BLaER1 (cell line): Measurements from ENCODE around the gene LMBR1.
"Not testable (repeated sequence)": the region's sequence is repeated elsewhere in the genome, so short reads cannot be mapped to it uniquely, and the experiment has no call there.

ENCODE experiments used
- H3K27ac ChIP-seq: shearing (Covaris generic); formaldehyde crosslinking; 2 replicates; pipeline ENCODE4 v1.8.1; 2022
- H3K27me3 ChIP-seq: shearing (Covaris generic); formaldehyde crosslinking; 2 replicates; pipeline ENCODE4 v1.8.1; 2022
- H3K36me3 ChIP-seq: shearing (Covaris generic); formaldehyde crosslinking; 2 replicates; pipeline ENCODE4 v1.8.1; 2022
- H3K4me1 ChIP-seq: shearing (Covaris generic); formaldehyde crosslinking; 2 replicates; pipeline ENCODE4 v1.8.1; 2022
- H3K4me2 ChIP-seq: shearing (Covaris generic); formaldehyde crosslinking; 2 replicates; pipeline ENCODE4 v1.8.1; 2022
- H3K4me3 ChIP-seq: shearing (Covaris generic); formaldehyde crosslinking; 2 replicates; pipeline ENCODE4 v1.8.1; 2022
- H3K9ac ChIP-seq: shearing (Covaris generic); formaldehyde crosslinking; 2 replicates; pipeline ENCODE4 v1.8.1; 2022
- H3K9me3 ChIP-seq: shearing (Covaris generic); formaldehyde crosslinking; 2 replicates; pipeline ENCODE4 v1.8.1; 2022
- H4K20me1 ChIP-seq: shearing (Covaris generic); formaldehyde crosslinking; 2 replicates; pipeline ENCODE4 v1.8.1; 2022
- Cebpa-rat ChIP-seq: shearing (Covaris generic); IDR thresholded peaks from 2 replicates; pipeline ENCODE4 v1.8.1; 2022

The LMBR1 gene

DNA sequence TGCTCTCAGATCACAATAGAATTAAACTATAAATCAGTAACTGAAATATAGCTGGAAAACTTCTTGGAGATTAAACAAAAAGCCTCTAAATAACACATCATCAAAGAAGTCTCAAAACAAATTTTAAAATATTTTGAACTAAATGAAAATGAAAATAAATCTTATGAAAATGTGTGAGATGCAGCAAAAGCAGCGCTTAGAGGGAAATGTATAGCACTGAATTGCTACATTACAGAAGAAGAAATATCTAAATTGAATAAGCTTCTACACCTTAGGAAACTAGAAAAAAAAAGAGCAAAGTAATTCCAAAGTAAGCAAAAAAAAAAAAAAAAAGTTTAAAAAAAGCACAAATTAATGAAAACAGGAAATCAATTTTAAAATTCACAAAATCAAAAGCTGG lies 35.2 kb downstream of the LMBR1 start:
- H3K4me3 ChIP-seq = no peak overlapping the region
- peaks cover 60% of the 10 kb centered on the region for H3K36me3 ChIP-seq
- no peak overlapping the region for H3K27ac ChIP-seq
- no peaks in the 10 kb centered on the region for H3K4me1 ChIP-seq
- peaks cover 93% of the 10 kb centered on the region for H3K9me3 ChIP-seq
- no peaks in the 10 kb centered on the region for H4K20me1 ChIP-seq
- no peaks in the 10 kb centered on the region for H3K27me3 ChIP-seq
- no peak overlapping the region for H3K9ac ChIP-seq
- H3K4me2 ChIP-seq = no peak overlapping the region
- no peak for TF ChIP-seq Cebpa-rat

DNA sequence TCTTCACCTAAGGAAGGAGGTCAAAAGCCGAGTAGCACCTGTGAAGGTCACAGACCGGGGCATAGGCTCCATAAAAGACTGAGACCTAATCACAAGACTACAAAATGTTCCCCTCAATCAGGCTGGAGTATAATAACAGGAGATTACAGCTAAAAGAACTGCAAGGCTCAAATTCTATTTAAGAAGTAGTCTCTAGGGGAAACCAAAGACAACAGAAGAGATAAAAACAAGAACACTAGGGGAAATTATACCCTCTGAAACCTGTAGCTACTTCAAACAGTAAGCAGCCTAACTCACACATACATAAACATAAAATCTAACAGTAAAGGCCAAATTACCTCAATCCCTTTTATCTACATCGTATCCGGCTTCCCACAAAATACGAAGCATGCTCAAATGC lies 38.3 kb downstream of the LMBR1 start:
- no peak overlapping the region for H3K9ac ChIP-seq
- peaks cover 33% of the 10 kb centered on the region; the same call in 1 of the 2 replicates for H3K36me3 ChIP-seq
- no peaks in the 10 kb centered on the region for H4K20me1 ChIP-seq
- no peaks in the 10 kb centered on the region for H3K27me3 ChIP-seq
- H3K27ac ChIP-seq = no peak overlapping the region
- no peaks in the 10 kb centered on the region for H3K4me1 ChIP-seq
- peaks cover 75% of the 10 kb centered on the region for H3K9me3 ChIP-seq
- no peak for TF ChIP-seq Cebpa-rat
- H3K4me3 ChIP-seq = no peak overlapping the region
- H3K4me2 ChIP-seq = no peak overlapping the region

DNA sequence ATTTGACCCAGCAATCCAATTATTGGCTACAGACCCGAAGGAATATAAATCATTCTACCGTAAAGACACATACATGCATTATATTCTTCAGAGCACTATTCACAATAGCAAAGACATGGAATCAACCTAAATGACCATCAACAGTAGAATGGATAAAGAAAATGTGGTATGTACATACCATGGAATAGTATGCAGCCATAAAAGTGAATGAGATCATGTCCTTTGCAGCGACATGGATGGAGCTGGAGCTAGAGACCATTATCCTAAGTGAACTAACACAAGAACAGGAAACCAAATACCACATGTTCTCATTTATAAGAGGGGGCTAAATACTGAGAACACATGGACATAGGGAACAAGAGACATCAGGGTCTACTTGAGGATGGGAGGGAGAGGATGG lies 44.0 kb downstream of the LMBR1 start:
- no peaks in the 10 kb centered on the region for H3K27me3 ChIP-seq
- H3K9me3 ChIP-seq = peaks cover 36% of the 10 kb centered on the region
- H3K36me3 ChIP-seq = peaks cover 14% of the 10 kb centered on the region; the same call in 1 of the 2 replicates
- no peak overlapping the region for H3K9ac ChIP-seq
- no peak for TF ChIP-seq Cebpa-rat
- H3K4me1 ChIP-seq = no peaks in the 10 kb centered on the region
- H3K4me2 ChIP-seq = no peak overlapping the region
- peaks cover 29% of the 10 kb centered on the region for H4K20me1 ChIP-seq
- no peak overlapping the region for H3K4me3 ChIP-seq
- H3K27ac ChIP-seq = no peak overlapping the region

DNA sequence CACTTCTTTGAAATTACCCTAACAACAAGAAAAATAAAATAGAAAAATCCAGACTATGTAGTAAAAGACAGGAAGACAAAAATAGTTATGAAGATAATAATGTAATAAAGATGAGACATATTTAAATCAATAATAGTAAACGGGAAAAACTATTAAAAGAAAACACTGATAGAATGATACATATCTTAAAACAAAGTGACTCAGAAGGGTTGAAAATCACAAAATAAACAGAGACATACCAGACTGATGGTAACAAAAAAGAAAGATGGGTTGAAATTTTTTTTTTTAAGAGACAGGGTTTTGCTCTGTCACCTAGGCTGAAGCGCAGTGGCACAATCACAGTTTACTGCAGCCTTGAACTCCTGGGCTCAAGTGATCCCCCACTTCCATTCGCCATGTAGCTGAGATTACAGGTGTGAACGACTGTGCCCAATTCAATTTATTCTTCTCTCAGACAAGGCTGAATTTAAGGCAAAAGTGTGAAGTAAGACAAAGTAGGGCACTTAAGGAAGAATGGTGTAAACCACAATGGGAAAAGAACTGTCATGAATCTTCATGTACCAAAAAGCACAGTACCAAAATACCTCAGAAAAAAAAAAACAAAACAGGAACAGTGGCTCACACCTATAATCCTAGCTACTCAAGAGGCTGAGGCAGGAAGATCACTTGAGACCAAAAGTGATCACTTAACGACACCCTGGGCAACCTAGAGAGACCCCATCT lies 47.4 kb downstream of the LMBR1 start:
- no peak overlapping the region for H3K27ac ChIP-seq
- H3K9ac ChIP-seq = no peak overlapping the region
- H3K4me2 ChIP-seq = no peak overlapping the region
- peaks cover 59% of the 10 kb centered on the region for H4K20me1 ChIP-seq
- peaks cover 6% of the 10 kb centered on the region; the same call in 1 of the 2 replicates for H3K36me3 ChIP-seq
- no peak for TF ChIP-seq Cebpa-rat
- peaks cover 24% of the 10 kb centered on the region for H3K9me3 ChIP-seq
- no peaks in the 10 kb centered on the region for H3K4me1 ChIP-seq
- H3K4me3 ChIP-seq = no peak overlapping the region
- H3K27me3 ChIP-seq = no peaks in the 10 kb centered on the region

DNA sequence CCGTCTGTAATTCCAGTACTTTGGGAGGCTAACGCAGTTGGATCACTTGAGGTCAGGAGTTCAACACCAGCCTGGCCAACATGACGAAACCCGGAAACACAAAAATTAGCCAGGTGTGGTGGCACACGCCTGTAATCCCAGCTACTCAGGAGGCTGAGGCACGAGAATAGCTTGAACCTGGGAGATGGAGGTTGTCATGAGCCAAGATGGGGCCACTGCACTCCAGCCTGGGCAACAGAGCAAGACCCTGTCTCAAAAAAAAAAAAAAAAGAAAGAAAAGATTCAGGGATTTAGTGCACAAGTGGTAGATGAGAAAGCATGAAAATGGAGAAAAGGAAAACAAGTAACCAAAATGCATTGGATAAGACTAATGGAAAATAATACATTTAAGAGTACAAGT lies 49.4 kb downstream of the LMBR1 start:
- H4K20me1 ChIP-seq = peaks cover 59% of the 10 kb centered on the region
- not testable (repeated sequence) for H3K4me2 ChIP-seq

DNA sequence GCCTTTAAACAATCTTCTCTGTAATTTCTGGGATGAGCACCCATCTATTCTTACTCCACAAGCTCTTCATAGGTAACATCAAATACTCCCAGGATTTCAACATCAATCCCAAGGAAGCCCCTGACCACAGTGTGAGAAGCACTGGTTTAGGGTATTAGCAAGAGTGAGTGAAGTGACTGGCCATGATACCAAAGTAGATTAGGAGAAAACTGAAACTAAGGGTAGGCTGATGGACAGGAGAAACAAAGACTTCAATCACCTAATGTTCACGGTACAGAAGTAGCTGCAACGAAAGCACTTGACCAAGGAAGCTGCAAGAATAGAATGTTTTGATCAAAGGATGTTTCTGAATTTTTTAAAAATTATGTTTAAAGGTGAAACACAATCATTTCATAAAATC lies 49.8 kb downstream of the LMBR1 start:
- 0 out of 2 replicates have a peak, but pooled peaks cover 1% of the 10 kb centered on the region for H3K9me3 ChIP-seq
- H3K4me1 ChIP-seq = no peaks in the 10 kb centered on the region
- H3K36me3 ChIP-seq = 0 out of 2 replicates have a peak, but pooled peaks cover 7% of the 10 kb centered on the region
- H4K20me1 ChIP-seq = peaks cover 59% of the 10 kb centered on the region
- no peak overlapping the region for H3K27ac ChIP-seq
- no peak overlapping the region for H3K4me3 ChIP-seq
- H3K4me2 ChIP-seq = no peak overlapping the region
- H3K9ac ChIP-seq = no peak overlapping the region
- no peak for TF ChIP-seq Cebpa-rat
- no peaks in the 10 kb centered on the region for H3K27me3 ChIP-seq

More for the DNA sequence above, 49.4 kb downstream of the LMBR1 start:
- H3K9me3 ChIP-seq, H3K36me3 ChIP-seq, H3K4me3 ChIP-seq, H3K27ac ChIP-seq, H3K9ac ChIP-seq, H3K4me1 ChIP-seq, H3K27me3 ChIP-seq: not testable (repeated sequence)

DNA sequence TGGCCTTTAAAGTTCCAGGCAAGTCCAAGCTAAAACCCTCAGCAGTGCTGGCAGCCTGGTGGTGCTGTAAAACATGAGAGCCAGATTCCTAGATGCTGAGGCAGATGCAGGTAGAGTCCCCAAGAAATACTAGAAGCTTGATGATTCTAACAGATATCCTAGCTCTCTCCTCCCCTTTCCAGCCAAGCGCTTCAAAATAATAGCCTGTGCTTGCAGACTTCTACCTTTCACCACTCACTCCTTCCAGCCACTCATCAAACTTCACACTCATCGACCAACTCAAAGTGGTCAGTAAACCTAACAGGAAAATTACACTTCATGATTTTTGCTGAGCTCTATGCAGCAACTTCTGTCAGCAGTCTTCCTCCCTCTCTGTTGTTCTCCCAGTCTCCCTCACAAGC lies 50.2 kb downstream of the LMBR1 start:
- no peak for TF ChIP-seq Cebpa-rat
- no peaks in the 10 kb centered on the region for H3K27me3 ChIP-seq
- H3K4me1 ChIP-seq = no peaks in the 10 kb centered on the region
- H3K4me2 ChIP-seq = no peak overlapping the region
- no peaks in the 10 kb centered on the region for H3K9me3 ChIP-seq
- H3K36me3 ChIP-seq = 0 out of 2 replicates have a peak, but pooled peaks cover 7% of the 10 kb centered on the region
- peaks cover 59% of the 10 kb centered on the region for H4K20me1 ChIP-seq
- no peak overlapping the region for H3K4me3 ChIP-seq
- H3K9ac ChIP-seq = no peak overlapping the region
- H3K27ac ChIP-seq = no peak overlapping the region

DNA sequence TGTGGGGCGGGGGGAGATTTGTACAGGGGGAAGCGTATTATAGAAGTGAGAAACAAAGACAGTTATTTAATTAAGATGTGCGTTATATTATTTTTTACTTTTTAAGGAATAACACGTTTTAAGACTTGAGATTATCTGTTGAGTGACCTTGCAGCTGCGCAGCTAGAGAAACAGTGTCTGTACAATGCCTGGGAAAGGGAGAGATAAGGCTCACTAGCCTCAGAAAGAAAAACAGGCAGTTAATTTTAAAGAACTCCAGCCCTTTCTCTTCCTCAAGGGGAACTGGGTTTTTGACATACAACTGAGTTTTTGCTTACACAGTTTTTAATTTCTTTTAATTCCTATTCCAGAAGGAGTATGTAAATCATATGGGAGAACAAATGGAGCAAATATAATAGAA lies 50.7 kb downstream of the LMBR1 start:
- Histone ChIP-seq H3K36me3 (0 out of 2 replicates have a peak, but pooled peaks cover 7% of the 10 kb centered on the region), H3K9me3 (no peaks in the 10 kb centered on the region), H3K9ac (no peak overlapping the region), H3K27me3 (no peaks in the 10 kb centered on the region), H4K20me1 (peaks cover 57% of the 10 kb centered on the region), H3K4me1 (no peaks in the 10 kb centered on the region), H3K27ac (no peak overlapping the region), H3K4me2 (no peak overlapping the region), H3K4me3 (no peak overlapping the region)
- no peak for TF ChIP-seq Cebpa-rat

DNA sequence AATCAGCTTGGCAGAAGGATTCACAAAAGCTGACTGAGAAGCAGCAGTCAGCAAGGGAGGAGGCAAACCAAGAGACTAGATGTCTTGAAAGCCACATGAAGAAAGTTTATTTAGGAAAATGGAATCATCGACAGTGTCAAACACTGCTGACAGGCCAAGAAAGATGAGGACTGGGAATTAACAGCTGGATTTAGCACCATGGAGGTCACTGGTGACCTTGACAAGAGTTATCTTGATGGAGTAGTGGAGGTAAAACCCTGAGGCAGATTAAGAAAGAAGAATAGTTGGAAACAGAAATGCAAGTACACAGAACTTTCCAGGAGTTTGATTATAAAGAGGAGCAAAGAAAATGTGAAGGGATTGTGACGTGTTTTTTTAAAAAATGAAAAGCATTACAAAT lies 51.5 kb downstream of the LMBR1 start:
- Histone ChIP-seq H3K36me3 (0 out of 2 replicates have a peak, but pooled peaks cover 7% of the 10 kb centered on the region), H4K20me1 (peaks cover 49% of the 10 kb centered on the region), H3K4me1 (no peaks in the 10 kb centered on the region), H3K27ac (no peak overlapping the region), H3K27me3 (no peaks in the 10 kb centered on the region), H3K4me2 (no peak overlapping the region), H3K4me3 (no peak overlapping the region), H3K9me3 (no peaks in the 10 kb centered on the region), H3K9ac (no peak overlapping the region)
- TF ChIP-seq Cebpa-rat = no peak

DNA sequence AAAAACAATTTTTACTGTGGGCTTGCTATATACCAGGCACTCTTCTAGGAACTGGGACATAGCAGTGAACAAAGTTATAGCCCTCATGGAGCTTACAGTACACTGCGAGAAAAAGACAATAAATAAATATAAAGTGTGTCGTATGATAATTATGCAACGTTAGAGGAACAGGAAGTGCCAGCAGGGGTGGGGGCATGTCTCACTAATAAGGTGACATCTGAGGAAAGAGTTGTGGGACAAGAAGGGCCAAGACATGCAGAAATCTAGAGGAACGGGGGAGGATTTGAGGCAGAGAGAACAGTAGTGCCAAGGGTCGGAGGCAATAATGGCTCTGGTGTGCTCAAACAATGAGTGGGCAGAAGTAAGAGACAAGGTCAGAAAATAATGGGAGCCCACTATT lies 52.8 kb downstream of the LMBR1 start:
- no peak for TF ChIP-seq Cebpa-rat
- Histone ChIP-seq H3K27ac (no peak overlapping the region), H3K4me3 (no peak overlapping the region), H3K9me3 (no peaks in the 10 kb centered on the region), H3K9ac (no peak overlapping the region), H3K4me1 (no peaks in the 10 kb centered on the region), H3K4me2 (no peak overlapping the region), H4K20me1 (peaks cover 39% of the 10 kb centered on the region), H3K36me3 (peaks cover 13% of the 10 kb centered on the region), H3K27me3 (no peaks in the 10 kb centered on the region)

DNA sequence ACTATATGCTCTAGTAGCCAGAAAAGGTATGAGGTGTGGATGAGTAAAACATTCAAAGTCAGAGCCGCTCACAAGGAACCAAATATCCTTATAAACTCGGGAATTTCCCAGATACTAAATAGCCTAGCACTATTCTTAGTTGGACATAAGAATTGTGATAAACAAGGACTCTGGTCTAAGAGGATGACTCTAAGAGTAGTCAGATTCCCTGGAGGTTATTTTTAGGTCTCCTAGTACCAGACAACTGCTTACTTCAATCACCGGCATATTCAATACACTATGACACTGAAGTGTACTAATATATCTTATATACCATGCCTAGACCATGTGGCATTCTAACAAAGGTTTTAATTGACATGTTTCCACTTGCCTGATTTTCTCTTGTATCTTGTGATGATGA lies 56.5 kb downstream of the LMBR1 start:
- H3K27ac ChIP-seq = no peak overlapping the region
- H3K9me3 ChIP-seq = no peaks in the 10 kb centered on the region
- no peaks in the 10 kb centered on the region for H3K27me3 ChIP-seq
- no peak for TF ChIP-seq Cebpa-rat
- H3K4me3 ChIP-seq = no peak overlapping the region
- H3K9ac ChIP-seq = no peak overlapping the region
- no peak overlapping the region for H3K4me2 ChIP-seq
- H3K36me3 ChIP-seq = peaks cover 31% of the 10 kb centered on the region
- H3K4me1 ChIP-seq = no peaks in the 10 kb centered on the region; the same call in 1 of the 2 replicates
- peaks cover 11% of the 10 kb centered on the region for H4K20me1 ChIP-seq
